Ishikawa (cell line): ENCODE data around the gene TTLL7.

ENCODE experiments used
- EGR1 ChIP-seq: IDR thresholded peaks from 2 replicates; pipeline ENCODE4 v1.6.1; 2012
- TAF1 ChIP-seq: IDR thresholded peaks from 2 replicates; pipeline ENCODE4 v1.6.1; 2012; ENCODE audit warnings: low read depth, mild to moderate bottlenecking
- ZBTB7A ChIP-seq: IDR thresholded peaks from 2 replicates; pipeline ENCODE4 v1.6.1; 2012; ENCODE audit warnings: low read depth
- TF ChIP-seq, protein P1 (sequence below): IDR thresholded peaks from 2 replicates; pipeline ENCODE4 v1.6.1; 2012; ENCODE audit warnings: low read depth, mild to moderate bottlenecking

- no peak for TF ChIP-seq TAF1
- no peak for TF ChIP-seq ZBTB7A
- TF ChIP-seq, protein P1, sequence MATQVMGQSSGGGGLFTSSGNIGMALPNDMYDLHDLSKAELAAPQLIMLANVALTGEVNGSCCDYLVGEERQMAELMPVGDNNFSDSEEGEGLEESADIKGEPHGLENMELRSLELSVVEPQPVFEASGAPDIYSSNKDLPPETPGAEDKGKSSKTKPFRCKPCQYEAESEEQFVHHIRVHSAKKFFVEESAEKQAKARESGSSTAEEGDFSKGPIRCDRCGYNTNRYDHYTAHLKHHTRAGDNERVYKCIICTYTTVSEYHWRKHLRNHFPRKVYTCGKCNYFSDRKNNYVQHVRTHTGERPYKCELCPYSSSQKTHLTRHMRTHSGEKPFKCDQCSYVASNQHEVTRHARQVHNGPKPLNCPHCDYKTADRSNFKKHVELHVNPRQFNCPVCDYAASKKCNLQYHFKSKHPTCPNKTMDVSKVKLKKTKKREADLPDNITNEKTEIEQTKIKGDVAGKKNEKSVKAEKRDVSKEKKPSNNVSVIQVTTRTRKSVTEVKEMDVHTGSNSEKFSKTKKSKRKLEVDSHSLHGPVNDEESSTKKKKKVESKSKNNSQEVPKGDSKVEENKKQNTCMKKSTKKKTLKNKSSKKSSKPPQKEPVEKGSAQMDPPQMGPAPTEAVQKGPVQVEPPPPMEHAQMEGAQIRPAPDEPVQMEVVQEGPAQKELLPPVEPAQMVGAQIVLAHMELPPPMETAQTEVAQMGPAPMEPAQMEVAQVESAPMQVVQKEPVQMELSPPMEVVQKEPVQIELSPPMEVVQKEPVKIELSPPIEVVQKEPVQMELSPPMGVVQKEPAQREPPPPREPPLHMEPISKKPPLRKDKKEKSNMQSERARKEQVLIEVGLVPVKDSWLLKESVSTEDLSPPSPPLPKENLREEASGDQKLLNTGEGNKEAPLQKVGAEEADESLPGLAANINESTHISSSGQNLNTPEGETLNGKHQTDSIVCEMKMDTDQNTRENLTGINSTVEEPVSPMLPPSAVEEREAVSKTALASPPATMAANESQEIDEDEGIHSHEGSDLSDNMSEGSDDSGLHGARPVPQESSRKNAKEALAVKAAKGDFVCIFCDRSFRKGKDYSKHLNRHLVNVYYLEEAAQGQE: no peak
- no peak for TF ChIP-seq EGR1
Observed at GRCh38 chr1:84000954-84001495, 2.1 kb upstream of the TTLL7 start.
